ENCODE results near the gene IL2RG.
A peak's percentile ranks its signal among the peaks of the same experiment; 100 is the strongest.

Gene IL2RG

GRCh38 chrX:71111141-71111843 lies at the start of gene IL2RG:
Gene IL2RG, minus strand, starts transcription at chrX:71111577. Its CDS starts 38 bp downstream, at chrX:71111539.
- no peak for DNase-seq (ENCODE audit: low read depth)

GRCh38 chrX:71160475-71160874 lies 49.1 kb upstream of the IL2RG start:
- DNase-seq (ENCODE audit: low read depth) = no peak

- DNase-seq (ENCODE audit: low read depth) = no peak
Measured at GRCh38 chrX:71159335-71159734, 48.0 kb upstream of the IL2RG start.

GRCh38 chrX:71158603-71159002 lies 47.2 kb upstream of the IL2RG start:
- no peak for DNase-seq (ENCODE audit: low read depth)

GRCh38 chrX:71154641-71155040 lies 43.3 kb upstream of the IL2RG start:
- DNase-seq (ENCODE audit: low read depth) = no peak

- DNase-seq (ENCODE audit: low read depth) = no peak
Measured at GRCh38 chrX:71154196-71154595, 42.8 kb upstream of the IL2RG start.

GRCh38 chrX:71151366-71151765 lies 40.0 kb upstream of the IL2RG start:
- DNase-seq (ENCODE audit: low read depth) = no peak

GRCh38 chrX:71148278-71148663 lies 36.9 kb upstream of the IL2RG start:
- no peak for DNase-seq (ENCODE audit: low read depth)

GRCh38 chrX:71147496-71148277 lies 36.3 kb upstream of the IL2RG start:
- DNase-seq (ENCODE audit: low read depth) = no peak

- DNase-seq (ENCODE audit: low read depth) = no peak
Measured at GRCh38 chrX:71144651-71145050, 33.3 kb upstream of the IL2RG start, which contains the start of gene NLGN3. Gene NLGN3, plus strand, starts transcription at chrX:71144841. Its CDS starts 2,909 bp downstream, at chrX:71147750.

- no peak for DNase-seq (ENCODE audit: low read depth)
Measured at GRCh38 chrX:71143508-71143907, 32.1 kb upstream of the IL2RG start.

GRCh38 chrX:71140440-71140839 lies 29.1 kb upstream of the IL2RG start:
- DNase-seq (ENCODE audit: low read depth) = no peak

- DNase-seq (ENCODE audit: low read depth) = no peak
Measured at GRCh38 chrX:71131510-71131909, 20.1 kb upstream of the IL2RG start.

- DNase-seq (ENCODE audit: low read depth) = peak; percentile 15
Measured at GRCh38 chrX:71128915-71129765, 17.8 kb upstream of the IL2RG start.

- DNase-seq (ENCODE audit: low read depth) = no peak
Measured at GRCh38 chrX:71128166-71128833, 16.9 kb upstream of the IL2RG start.

GRCh38 chrX:71118985-71119535 lies 7.7 kb upstream of the IL2RG start:
- DNase-seq (ENCODE audit: low read depth) = no peak

GRCh38 chrX:71118032-71118984 lies 6.9 kb upstream of the IL2RG start, which contains the start of gene MED12:
Gene MED12, plus strand, starts transcription at chrX:71118596. Its CDS starts 159 bp downstream, at chrX:71118755.
- DNase-seq (ENCODE audit: low read depth) = peak; percentile 52

GRCh38 chrX:71117358-71117757 lies 6.0 kb upstream of the IL2RG start:
- no peak for DNase-seq (ENCODE audit: low read depth)

GRCh38 chrX:71111921-71112431 lies 599 bp upstream of the IL2RG start:
- DNase-seq (ENCODE audit: low read depth) = no peak

GRCh38 chrX:71109051-71109450 lies 2.3 kb downstream of the IL2RG start:
- DNase-seq (ENCODE audit: low read depth) = no peak

Measured in GM04504 (cell line).